DOHH2 (cell line): ENCODE data around the gene GRID2.

Experiments
- H3F3A ChIP-seq: fragments of 200-600 bp; sonication (generic), shearing (Covaris generic); 2 replicates; pipeline ENCODE4 v1.6.0; 2016; ENCODE audit warnings: antibody characterized with exemption, mild to moderate bottlenecking; ENCODE audit not compliant: control insufficient read depth, insufficient read depth
- H3K27ac ChIP-seq: fragments of 200-600 bp; sonication (generic); 2 replicates; pipeline ENCODE4 v1.5.1; 2014; ENCODE audit warnings: low read depth, mild to moderate bottlenecking, low read length, moderate library complexity
- H3K27me3 ChIP-seq: fragments of 200-600 bp; sonication (generic); 2 replicates; pipeline ENCODE4 v1.6.1; 2014; ENCODE audit warnings: mild to moderate bottlenecking, low read length, mixed read lengths; ENCODE audit not compliant: control insufficient read depth
- H3K36me3 ChIP-seq: fragments of 200-600 bp; sonication (generic); 2 replicates; pipeline ENCODE4 v1.6.1; 2014; ENCODE audit warnings: mild to moderate bottlenecking, low read length, moderate library complexity, mixed read lengths; ENCODE audit not compliant: control insufficient read depth
- H3K4me1 ChIP-seq: fragments of 200-600 bp; sonication (generic); 2 replicates; pipeline ENCODE4 v1.6.1; 2014; ENCODE audit warnings: mild to moderate bottlenecking, low read length, mixed read lengths; ENCODE audit not compliant: control insufficient read depth
- H3K4me2 ChIP-seq: fragments of 200-600 bp; sonication (generic); 2 replicates; pipeline ENCODE4 v1.6.0; 2014; ENCODE audit warnings: mild to moderate bottlenecking, low read length, moderate library complexity
- H3K4me3 ChIP-seq: fragments of 200-600 bp; sonication (generic); 2 replicates; pipeline ENCODE4 v1.5.1; 2014; ENCODE audit warnings: mild to moderate bottlenecking, low read length, mixed read lengths
- H3K79me2 ChIP-seq: fragments of 200-600 bp; sonication (generic); 2 replicates; pipeline ENCODE4 v1.6.1; 2014; ENCODE audit warnings: mild to moderate bottlenecking, low read length, mixed read lengths; ENCODE audit not compliant: control insufficient read depth
- H3K9me2 ChIP-seq: fragments of 200-600 bp; sonication (generic); replicated peaks from 2 replicates; pipeline ENCODE4 v1.6.1; 2014; ENCODE audit warnings: mild to moderate bottlenecking, low read length, mixed read lengths; ENCODE audit not compliant: control insufficient read depth
- H3K9me3 ChIP-seq: fragments of 200-600 bp; sonication (generic); 2 replicates; pipeline ENCODE4 v1.6.1; 2014; ENCODE audit warnings: antibody characterized with exemption, low read length, mixed read lengths; ENCODE audit not compliant: control insufficient read depth, insufficient read depth
- H4K20me1 ChIP-seq: fragments of 200-600 bp; sonication (generic); 2 replicates; pipeline ENCODE4 v1.6.0; 2014; ENCODE audit warnings: low read depth, mild to moderate bottlenecking, antibody characterized with exemption, low read length, moderate library complexity; ENCODE audit not compliant: control insufficient read depth, insufficient read depth
- EZH2phosphoT487 ChIP-seq: fragments of 200-600 bp; sonication (generic); IDR thresholded peaks from 2 replicates; pipeline ENCODE4 v1.6.1; 2017; ENCODE audit warnings: borderline replicate concordance, mild to moderate bottlenecking, antibody characterized with exemption, low read length, moderate library complexity, mixed read lengths
- TF ChIP-seq, protein P1 (sequence below): fragments of 200-600 bp; sonication (generic); IDR thresholded peaks from one replicate; pipeline ENCODE4 v1.5.1; 2014; ENCODE audit warnings: antibody characterized with exemption, mild to moderate bottlenecking, low read depth, low read length; ENCODE audit not compliant: poor library complexity, severe bottlenecking

The GRID2 gene

DNA sequence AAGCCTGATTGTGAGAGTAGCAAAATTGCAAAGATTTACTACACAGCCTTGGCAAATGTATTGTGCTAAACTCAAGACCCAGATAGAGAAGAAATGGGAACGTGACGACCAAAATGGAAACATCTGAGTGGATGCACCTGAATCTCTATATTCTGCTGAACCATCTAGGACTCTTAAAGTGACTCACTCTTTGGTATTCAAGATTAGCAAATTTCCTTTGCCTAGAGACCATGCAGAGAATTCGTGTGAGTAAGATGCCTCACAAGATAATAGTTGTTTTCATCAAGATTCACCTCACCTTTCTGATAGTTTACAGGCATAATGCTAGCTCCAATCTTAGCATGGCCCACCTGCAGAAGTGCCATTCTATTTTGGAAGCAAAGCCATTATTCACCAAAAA is 1510.4 kb downstream of the GRID2 start:
- Histone ChIP-seq H3K79me2 (no peaks in the 10 kb centered on the region), H3K27ac (no peak overlapping the region), H3K9me2 (no peaks in the 10 kb centered on the region), H4K20me1 (no peaks in the 10 kb centered on the region), H3F3A (no peaks in the 10 kb centered on the region), H3K27me3 (no peaks in the 10 kb centered on the region), H3K4me2 (no peak overlapping the region), H3K4me3 (no peak overlapping the region), H3K9me3 (no peaks in the 10 kb centered on the region), H3K36me3 (no peaks in the 10 kb centered on the region), H3K4me1 (no peaks in the 10 kb centered on the region; the same call in 1 of the 2 replicates)
- TF ChIP-seq, protein P1, sequence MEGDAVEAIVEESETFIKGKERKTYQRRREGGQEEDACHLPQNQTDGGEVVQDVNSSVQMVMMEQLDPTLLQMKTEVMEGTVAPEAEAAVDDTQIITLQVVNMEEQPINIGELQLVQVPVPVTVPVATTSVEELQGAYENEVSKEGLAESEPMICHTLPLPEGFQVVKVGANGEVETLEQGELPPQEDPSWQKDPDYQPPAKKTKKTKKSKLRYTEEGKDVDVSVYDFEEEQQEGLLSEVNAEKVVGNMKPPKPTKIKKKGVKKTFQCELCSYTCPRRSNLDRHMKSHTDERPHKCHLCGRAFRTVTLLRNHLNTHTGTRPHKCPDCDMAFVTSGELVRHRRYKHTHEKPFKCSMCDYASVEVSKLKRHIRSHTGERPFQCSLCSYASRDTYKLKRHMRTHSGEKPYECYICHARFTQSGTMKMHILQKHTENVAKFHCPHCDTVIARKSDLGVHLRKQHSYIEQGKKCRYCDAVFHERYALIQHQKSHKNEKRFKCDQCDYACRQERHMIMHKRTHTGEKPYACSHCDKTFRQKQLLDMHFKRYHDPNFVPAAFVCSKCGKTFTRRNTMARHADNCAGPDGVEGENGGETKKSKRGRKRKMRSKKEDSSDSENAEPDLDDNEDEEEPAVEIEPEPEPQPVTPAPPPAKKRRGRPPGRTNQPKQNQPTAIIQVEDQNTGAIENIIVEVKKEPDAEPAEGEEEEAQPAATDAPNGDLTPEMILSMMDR: no peak
- no peak for TF ChIP-seq EZH2phosphoT487

- Histone ChIP-seq H3K79me2 (no peaks in the 10 kb centered on the region), H4K20me1 (no peaks in the 10 kb centered on the region), H3K36me3 (no peaks in the 10 kb centered on the region), H3K4me3 (no peak overlapping the region), H3F3A (no peaks in the 10 kb centered on the region), H3K27ac (no peak overlapping the region), H3K27me3 (no peaks in the 10 kb centered on the region), H3K9me3 (no peaks in the 10 kb centered on the region), H3K4me2 (no peak overlapping the region), H3K4me1 (no peaks in the 10 kb centered on the region; the same call in 1 of the 2 replicates), H3K9me2 (no peaks in the 10 kb centered on the region)
- TF ChIP-seq EZH2phosphoT487: no peak
- TF ChIP-seq, protein P1: no peak
Observed at GRCh38 chr4:93814722-93815121, 1511.0 kb downstream of the GRID2 start.
